ENCODE measurements around the gene SCAF1.

The SCAF1 gene

GRCh38 chr19:49601482-49602038 is 40.4 kb upstream of the SCAF1 start:
- no peak for DNase-seq (ENCODE audit: low read depth, low spot score)
- no peak overlapping the region for H3K4me3 ChIP-seq (ENCODE audit: low read depth, low read length)
- in situ Hi-C loops (cut with HindIII; ENCODE audit: low sequenced_read_pairs) = no loop called here
- no peak for TF ChIP-seq CTCF (IDR thresholded peaks at IDR 0.05; ENCODE audit: low read depth, low read length)

- no peak overlapping the region for H3K4me3 ChIP-seq (ENCODE audit: low read depth, low read length)
- DNase-seq (ENCODE audit: low read depth, low spot score) = no peak
- TF ChIP-seq CTCF (IDR thresholded peaks at IDR 0.05; ENCODE audit: low read depth, low read length) = no peak
- in situ Hi-C loops (cut with HindIII; ENCODE audit: low sequenced_read_pairs) = no loop called here
Measured at GRCh38 chr19:49602806-49603205, 39.2 kb upstream of the SCAF1 start.

GRCh38 chr19:49605605-49606004 is 36.4 kb upstream of the SCAF1 start:
- no peak overlapping the region for H3K4me3 ChIP-seq (ENCODE audit: low read depth, low read length)
- in situ Hi-C loops (cut with HindIII; ENCODE audit: low sequenced_read_pairs) = no loop called here
- DNase-seq (ENCODE audit: low read depth, low spot score) = no peak
- TF ChIP-seq CTCF (IDR thresholded peaks at IDR 0.05; ENCODE audit: low read depth, low read length) = no peak

GRCh38 chr19:49609499-49610092 is 32.4 kb upstream of the SCAF1 start:
- in situ Hi-C loops (cut with HindIII; ENCODE audit: low sequenced_read_pairs) = no loop called here
- TF ChIP-seq CTCF (IDR thresholded peaks at IDR 0.05; ENCODE audit: low read depth, low read length) = no peak
- DNase-seq (ENCODE audit: low read depth, low spot score) = no peak
- H3K4me3 ChIP-seq (ENCODE audit: low read depth, low read length) = no peak overlapping the region

GRCh38 chr19:49613374-49613773 is 28.6 kb upstream of the SCAF1 start:
- no peak for TF ChIP-seq CTCF (IDR thresholded peaks at IDR 0.05; ENCODE audit: low read depth, low read length)
- DNase-seq (ENCODE audit: low read depth, low spot score) = no peak
- in situ Hi-C loops (cut with HindIII; ENCODE audit: low sequenced_read_pairs) = no loop called here
- no peak overlapping the region for H3K4me3 ChIP-seq (ENCODE audit: low read depth, low read length)

- in situ Hi-C loops (cut with HindIII; ENCODE audit: low sequenced_read_pairs) = no loop called here
- peak; percentile 23 for TF ChIP-seq CTCF (IDR thresholded peaks at IDR 0.05; ENCODE audit: low read depth, low read length)
- H3K4me3 ChIP-seq (ENCODE audit: low read depth, low read length) = no peak overlapping the region
- peak; percentile 81 for DNase-seq (ENCODE audit: low read depth, low spot score)
Measured at GRCh38 chr19:49614096-49614833, 27.7 kb upstream of the SCAF1 start.

Measured in astrocyte of the spinal cord (primary cell).